Adrenal gland (tissue), 12 donors: Measurements from ENCODE around the gene ASCC1. TPM values are rescaled to one million over a fixed set of nuclear protein-coding genes. Genes with fewer than 3 reads are reported as not detected.

ENCODE experiments used
- DNase-seq, 7 donors: peaks; one replicate each; pipeline ENCODE4 v3.0.0-alpha.2; 2019 to 2020
- H3K27ac ChIP-seq, 5 donors: fragments of 200-600 bp; sonication (generic) in 4 of 5; 1 replicate in 3 of 5; 2 replicates in 2 of 5; pipeline versions ENCODE4 v1.5.1 to v1.8.0; 2016 to 2020; ENCODE audit warnings: mild to moderate bottlenecking in 1 of 5
- H3K27me3 ChIP-seq: fragments of 200-600 bp; 2 replicates; pipeline ENCODE4 v1.8.0; 2021
- H3K36me3 ChIP-seq, 2 donors: fragments of 200-600 bp; replicated peaks in 1 of 2; 1 replicate in 1 of 2; 2 replicates in 1 of 2; pipeline versions ENCODE4 v1.5.1 to v1.8.0; 2018 to 2022
- H3K4me1 ChIP-seq, 2 donors: fragments of 200-600 bp; replicated peaks in 1 of 2; 1 replicate in 1 of 2; 2 replicates in 1 of 2; pipeline versions ENCODE4 v1.5.1 to v1.8.0; 2018 to 2021
- H3K4me3 ChIP-seq, 4 donors: fragments of 200-600 bp; sonication (generic) in 3 of 4; one replicate each; pipeline ENCODE4 v1.5.1; 2016 to 2018
- H3K9me3 ChIP-seq, 3 donors: fragments of 200-600 bp; sonication (generic) in 1 of 3; replicated peaks in 1 of 3; 1 replicate in 2 of 3; 2 replicates in 1 of 3; pipeline versions ENCODE4 v1.5.1 to v1.8.0; 2016 to 2021
- CTCF ChIP-seq, 6 experiments: fragments of 450-650 bp in 4 of 6; fragments of 200-600 bp in 2 of 6; sonication (generic) in 1 of 6; IDR thresholded peaks; 1 replicate in 5 of 6; 2 replicates in 1 of 6; pipeline versions ENCODE4 v1.5.1 to v1.8.0; 2016 to 2021; ENCODE audit warnings: antibody characterized with exemption in 6 of 6, mild to moderate bottlenecking in 2 of 6, moderate library complexity in 1 of 6
- POLR2A ChIP-seq, 2 donors: fragments of 450-650 bp; IDR thresholded peaks; one replicate each; pipeline ENCODE4 v1.6.1; 2017; ENCODE audit warnings: antibody characterized with exemption in 2 of 2, mild to moderate bottlenecking in 2 of 2, moderate library complexity in 1 of 2
- WGBS, 4 donors: extraction: QIAGEN DNeasy Blood & Tissue Kit in 2 of 4; methylation state at CpG; one replicate each; pipeline versions ENCODE4 v1.1.5 to v1.1.7; 2013 to 2017; 5-methylcytosine and 5-hydroxymethylcytosine counted together
- intact Hi-C, 2 donors: fragments of 100-400 bp; cut with DNase I; formaldehyde crosslinking; loops; one replicate each; pipeline versions ENCODE4 v1.14.1 to v1.15.0; 2022 to 2023
- polyA plus RNA-seq, 3 donors: library from polyadenylated mRNA; stranded (reverse); fragments of 200-250 nt in 2 of 3; fragments of 350-450 nt in 1 of 3; fragmentation: Illumina TruSeq in 1 of 3; extraction: RNeasy Lipid Tissue Mini Kit (QIAGEN cat#74804) in 1 of 3; gene quantifications; one replicate each; pipeline ENCODE4 v1.2.3, GENCODE V29; 2013 to 2014
- total RNA-seq, 9 donors: library from RNA; depleted of rRNA in 4 of 9; stranded (reverse); fragments of >200 nt in 4 of 9; fragments of 120-200 nt in 1 of 9; fragmentation: NEBNext Ultra II Directional in 1 of 9; extraction: Animal tissue kit (Norgen Biotek cat#: 25700) in 1 of 9; gene quantifications; one replicate each; pipeline versions ENCODE4 v1.1.0 to v1.2.4, GENCODE V29; 2013 to 2023
- donor health status: healthy with polysubstance abuse.
- donor health status: Bipolar disorder and iron deficiency.
- donor health status: DM: yes; HTN: yes; CAD: no.
- donor health status: DM: no; HTN: no; CAD: no.
- donor health status: DM: no; HTN: no; CAD: no.
- donor health status: DM: yes; HTN: yes; CAD: no.

Gene ASCC1
- total and polyA plus RNA-seq, 12 donors, result 9.7 to 101 (median 36.7) TPM

GRCh38 chr10:72094574-72094973 lies 121.5 kb downstream of the ASCC1 start:
- no peak for TF ChIP-seq POLR2A (IDR thresholded peaks at IDR 0.05)
- no peak for TF ChIP-seq CTCF (IDR thresholded peaks at IDR 0.05)
- no peak for DNase-seq
- 97 to 100% (median 99%) methylated on average over 2 of the region's 2 CpGs for WGBS, 4 donors
- Histone ChIP-seq H3K27ac (no peak overlapping the region), H3K36me3 (peaks cover 0 to 4% of the 10 kb centered on the region in 2 donors), H3K4me3 (no peak overlapping the region), H3K9me3 (no peaks in the 10 kb centered on the region), H3K27me3 (no peaks in the 10 kb centered on the region), H3K4me1 (peaks cover 4 to 15% of the 10 kb centered on the region in 2 donors)
- intact Hi-C loops, result no loop called here

DNA sequence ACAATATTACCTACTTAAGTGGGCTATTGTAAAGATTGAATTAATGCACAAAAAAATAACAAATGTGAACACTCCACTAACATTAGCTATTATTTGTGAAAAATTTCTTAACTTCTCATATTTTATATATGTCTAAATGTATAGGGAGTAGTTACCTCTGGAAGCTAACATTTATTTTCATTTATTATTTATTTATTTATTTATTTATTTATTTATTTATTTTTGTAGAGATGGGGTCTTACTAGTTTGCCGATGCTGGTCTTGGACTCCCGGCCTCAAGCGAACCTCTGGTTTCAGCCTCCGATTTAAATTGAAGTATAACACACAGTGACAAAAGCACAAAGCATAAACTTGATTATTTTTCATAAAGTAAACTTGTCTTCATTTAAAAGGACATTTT lies 122.6 kb downstream of the ASCC1 start:
- no peak for DNase-seq
- intact Hi-C loops, result no loop called here
- TF ChIP-seq CTCF (IDR thresholded peaks at IDR 0.05) (no peak), POLR2A (IDR thresholded peaks at IDR 0.05) (no peak)

DNA sequence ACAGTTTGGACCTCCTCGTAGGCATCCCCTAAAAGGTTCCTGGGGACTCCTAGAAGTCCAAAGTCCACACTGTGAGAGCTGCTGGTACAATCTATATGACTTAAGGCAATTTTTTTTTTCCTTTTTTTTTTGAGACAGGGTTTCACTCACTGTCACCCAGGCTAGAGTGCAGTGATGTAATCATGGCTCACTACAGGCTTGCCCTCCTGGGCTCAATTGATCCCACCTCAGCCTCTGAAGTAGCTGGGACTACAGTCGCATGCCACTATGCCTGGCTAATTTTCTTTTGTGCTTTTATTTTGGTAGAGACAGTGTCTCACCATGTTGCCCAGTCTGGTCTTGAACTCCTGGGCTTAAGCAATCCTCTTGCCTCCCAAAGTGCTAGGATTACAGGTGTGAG lies 123.1 kb downstream of the ASCC1 start:
- no peaks in the 10 kb centered on the region for H3K9me3 ChIP-seq
- DNase-seq, result no peak
- WGBS, 4 donors, result 93 to 98% (median 95%) methylated on average over 2 of the region's 2 CpGs
- no peaks in the 10 kb centered on the region for H3K27me3 ChIP-seq
- no peak overlapping the region for H3K4me3 ChIP-seq
- H3K36me3 ChIP-seq, result peaks cover 0 to 4% of the 10 kb centered on the region in 2 donors
- peaks cover 17 to 18% of the 10 kb centered on the region in 2 donors for H3K4me1 ChIP-seq
- intact Hi-C loops, result no loop called here
- H3K27ac ChIP-seq, result no peak overlapping the region
- TF ChIP-seq POLR2A (IDR thresholded peaks at IDR 0.05) (no peak), CTCF (IDR thresholded peaks at IDR 0.05) (no peak)

More for the DNA sequence above, 122.6 kb downstream of the ASCC1 start:
- Histone ChIP-seq H3K27ac (no peak overlapping the region), H3K27me3 (no peaks in the 10 kb centered on the region), H3K36me3 (peaks cover 0 to 4% of the 10 kb centered on the region in 2 donors), H3K9me3 (no peaks in the 10 kb centered on the region), H3K4me3 (no peak overlapping the region), H3K4me1 (peaks cover 12 to 17% of the 10 kb centered on the region in 2 donors)
- 74 to 89% (median 74%) methylated on average over 4 of the region's 4 CpGs for WGBS, 4 donors

- intact Hi-C loops, result no loop called here
- H3K4me3 ChIP-seq, result no peak overlapping the region
- TF ChIP-seq CTCF (IDR thresholded peaks at IDR 0.05), result no peak
- H3K36me3 ChIP-seq, result peaks cover 0 to 4% of the 10 kb centered on the region in 2 donors
- H3K4me1 ChIP-seq, result peaks cover 19 to 20% of the 10 kb centered on the region in 2 donors
- DNase-seq, result no peak
- no peaks in the 10 kb centered on the region for H3K9me3 ChIP-seq
- WGBS, 4 donors, result 90 to 96% (median 95%) methylated on average over 8 of the region's 8 CpGs
- no peak overlapping the region for H3K27ac ChIP-seq
- H3K27me3 ChIP-seq, result no peaks in the 10 kb centered on the region
These were observed 123.7 kb downstream of the ASCC1 start for GRCh38 chr10:72092171-72092924.
